Activated naive CD4-positive, alpha-beta T cell treated with Interleukin-2 at 50 U/mL for 16 hours (primary cell): ENCODE results near the gene SPACA7.
A peak's percentile ranks its signal among the peaks of the same experiment; 100 is the strongest.
"Not testable (repeated sequence)": the region's sequence is repeated elsewhere in the genome, so short reads cannot be mapped to it uniquely, and the experiment has no call there.

Experiments
- DNase-seq: peaks from one replicate; pipeline ENCODE4 v3.0.0-alpha.2; 2020

SPACA7 gene

DNA sequence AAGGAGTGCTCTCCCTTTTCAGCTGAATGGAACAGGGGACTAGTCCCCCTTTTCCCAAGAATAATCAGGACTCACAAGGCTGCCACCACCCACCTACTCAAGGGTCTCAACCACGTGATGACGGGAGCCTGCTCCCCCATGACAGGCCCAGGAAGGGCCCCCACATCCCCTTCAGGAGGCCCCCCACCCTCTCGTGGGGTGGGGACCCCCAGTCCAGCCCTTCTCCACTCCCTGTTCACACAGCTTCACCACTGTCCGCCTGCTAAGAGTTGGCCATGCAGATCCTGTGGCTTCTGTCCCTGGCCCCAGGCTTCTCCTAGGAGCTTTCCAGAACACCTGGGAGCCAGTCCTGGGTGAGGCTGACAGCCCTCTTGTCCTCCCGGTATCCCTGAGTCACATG lies 56.6 kb downstream of the SPACA7 start:
- not testable (repeated sequence) for DNase-seq

DNA sequence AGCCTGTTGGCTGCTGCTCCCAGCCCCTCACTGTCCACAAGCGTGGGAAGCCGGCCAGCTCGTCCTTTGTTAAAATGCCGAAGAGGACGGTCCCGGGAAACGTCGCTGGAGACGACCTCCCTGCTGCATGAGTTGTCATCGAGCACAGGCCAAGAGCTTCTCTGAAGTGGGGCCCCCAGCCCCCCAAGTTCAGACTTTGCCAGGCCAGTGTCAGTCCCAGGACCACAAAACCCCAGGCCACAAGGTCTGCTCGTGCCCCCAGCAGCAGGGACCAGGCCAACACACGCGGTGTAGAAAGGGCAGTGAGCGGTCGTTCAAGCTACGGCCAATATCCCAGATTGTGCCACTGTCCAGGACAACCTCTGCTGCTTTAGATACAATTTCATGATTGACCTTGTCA lies 57.4 kb downstream of the SPACA7 start:
- not testable (repeated sequence) for DNase-seq

DNA sequence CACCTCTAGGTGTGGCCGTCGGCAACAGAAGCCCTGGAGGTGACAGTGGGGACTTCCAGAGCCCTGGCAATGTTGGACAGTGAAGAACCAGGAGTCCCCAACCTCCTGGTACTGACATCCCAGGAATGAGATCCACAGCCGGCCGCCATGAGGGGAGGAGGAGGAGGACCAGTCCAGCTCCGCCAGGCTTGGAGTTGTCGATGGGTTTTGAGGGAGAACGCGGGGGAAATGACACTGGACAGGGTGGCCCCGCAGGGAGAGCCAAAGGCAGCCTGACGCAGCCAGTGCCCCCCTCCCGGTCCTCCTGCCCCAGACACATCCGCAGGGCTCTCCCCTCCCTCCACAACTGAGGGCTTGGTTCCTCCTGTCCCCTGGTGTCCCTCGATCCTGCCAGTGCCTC lies 57.9 kb downstream of the SPACA7 start:
- DNase-seq, result no peak

DNA sequence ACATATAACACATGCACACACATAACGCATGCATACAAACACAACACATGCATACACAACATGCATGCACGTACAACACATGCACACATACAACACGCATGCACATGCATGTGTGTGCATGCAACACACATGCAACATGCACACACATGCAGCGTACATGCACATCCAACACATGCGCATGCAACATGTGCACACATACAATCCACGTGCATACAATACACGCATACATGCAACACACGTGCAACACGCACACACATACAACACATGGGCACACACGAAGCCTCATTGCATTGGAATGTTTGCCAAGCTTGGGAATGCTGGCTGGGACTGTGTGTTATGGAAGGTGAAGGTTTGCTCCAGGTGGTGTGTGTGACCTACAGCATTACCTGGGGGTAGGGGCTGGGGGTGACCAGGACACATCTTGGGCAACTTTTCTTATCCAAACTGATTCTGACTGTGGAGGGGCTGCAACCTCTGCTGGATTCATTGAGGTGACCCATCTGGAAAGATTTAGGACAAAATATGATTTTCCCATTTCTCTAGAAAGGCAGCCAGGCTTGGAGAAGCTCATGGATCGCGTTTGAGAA lies 58.9 kb downstream of the SPACA7 start:
- DNase-seq, result no peak

GRCh38 chr13:112435973-112436372 lies 59.8 kb downstream of the SPACA7 start:
- DNase-seq, result no peak

DNA sequence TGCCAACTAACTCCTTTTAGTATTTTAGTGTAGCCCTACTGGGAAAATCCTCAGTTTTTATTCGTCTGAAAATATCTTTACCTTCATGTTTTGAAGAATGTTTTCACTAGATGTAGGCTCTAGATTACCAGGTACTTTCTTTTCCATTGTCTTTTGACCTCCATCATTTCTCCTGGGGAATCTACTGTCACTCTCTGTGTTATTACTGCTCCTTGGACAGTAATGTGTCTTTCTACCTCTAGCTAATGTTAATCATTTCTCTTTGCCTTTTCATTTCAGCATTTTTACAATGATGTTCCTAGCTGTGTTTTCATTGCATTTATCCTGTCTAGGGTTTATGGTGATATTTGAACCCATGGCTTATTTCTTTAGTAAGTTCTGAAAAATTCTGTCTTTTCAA lies 61.9 kb downstream of the SPACA7 start:
- no peak for DNase-seq

GRCh38 chr13:112438515-112438914 lies 62.4 kb downstream of the SPACA7 start:
- no peak for DNase-seq

- DNase-seq, result no peak
These were observed 65.1 kb downstream of the SPACA7 start for GRCh38 chr13:112441226-112441625.

- no peak for DNase-seq
These were observed 65.7 kb downstream of the SPACA7 start for GRCh38 chr13:112441779-112442310.

- no peak for DNase-seq
These were observed 66.4 kb downstream of the SPACA7 start for GRCh38 chr13:112442483-112443090.

GRCh38 chr13:112443191-112443994 lies 67.2 kb downstream of the SPACA7 start:
- no peak for DNase-seq

DNA sequence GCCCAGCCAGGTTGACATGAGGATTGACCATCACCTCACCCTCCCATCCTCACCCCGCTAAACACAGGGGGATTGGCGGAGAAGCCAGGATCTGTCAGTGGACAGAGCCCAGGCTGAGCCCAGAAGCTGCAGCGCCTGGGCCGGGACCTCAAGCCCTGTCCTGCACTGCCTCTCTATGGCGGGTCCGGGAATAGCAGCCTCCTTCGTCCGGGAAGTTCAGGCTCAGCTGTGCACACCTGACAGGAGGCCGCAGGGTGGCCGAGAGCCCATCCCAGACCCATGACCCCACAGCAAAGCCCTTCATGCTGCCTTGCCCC lies 67.8 kb downstream of the SPACA7 start:
- DNase-seq, result peak; percentile 25

GRCh38 chr13:112444416-112445399 lies 68.6 kb downstream of the SPACA7 start:
- DNase-seq, result no peak

- no peak for DNase-seq
These were observed 69.5 kb downstream of the SPACA7 start for GRCh38 chr13:112445411-112446271.

DNA sequence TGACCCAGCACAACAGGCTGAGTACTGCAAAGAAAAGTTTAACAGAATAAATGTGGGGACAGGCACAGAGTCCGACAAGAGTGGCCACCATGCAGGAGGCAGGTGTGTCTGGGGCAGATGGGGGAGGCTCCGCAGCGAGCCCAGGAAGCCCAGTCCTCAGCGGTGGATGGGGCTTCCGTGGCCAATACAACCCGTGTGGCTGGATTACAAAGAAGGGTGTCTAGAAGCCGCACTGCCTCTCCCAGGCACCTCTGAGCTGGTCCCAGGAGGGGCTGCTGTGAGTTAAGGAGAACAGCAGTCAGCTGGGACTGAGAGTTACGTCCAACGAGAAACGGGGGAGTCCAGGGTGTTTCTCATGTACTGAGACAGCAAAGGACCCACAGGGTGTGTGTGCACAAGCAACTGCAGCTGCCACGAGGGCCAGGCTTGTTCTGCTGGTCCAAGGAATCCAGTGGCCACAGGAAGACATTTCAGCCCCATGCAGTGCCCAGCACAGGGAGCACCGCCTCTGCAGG lies 70.2 kb downstream of the SPACA7 start:
- no peak for DNase-seq

DNA sequence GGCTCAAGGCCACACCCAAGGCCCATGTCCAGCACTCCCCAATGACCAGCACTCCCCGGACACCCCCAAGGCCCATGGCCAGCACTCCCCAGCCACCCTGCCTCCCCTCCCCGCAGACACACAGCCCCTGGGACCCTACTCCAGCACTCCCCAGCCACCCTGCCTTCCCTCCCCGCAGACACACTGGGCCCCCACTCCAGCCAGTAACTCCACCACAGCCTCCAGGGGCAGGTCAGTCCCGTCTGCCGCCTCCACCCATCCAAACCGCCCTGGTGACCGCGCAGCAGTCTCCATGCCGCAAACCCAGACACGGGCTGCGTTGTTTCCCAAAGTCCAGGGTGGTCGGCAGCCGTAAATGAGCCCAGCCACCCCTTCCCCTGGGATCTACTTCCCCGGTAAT lies 70.7 kb downstream of the SPACA7 start:
- no peak for DNase-seq

DNA sequence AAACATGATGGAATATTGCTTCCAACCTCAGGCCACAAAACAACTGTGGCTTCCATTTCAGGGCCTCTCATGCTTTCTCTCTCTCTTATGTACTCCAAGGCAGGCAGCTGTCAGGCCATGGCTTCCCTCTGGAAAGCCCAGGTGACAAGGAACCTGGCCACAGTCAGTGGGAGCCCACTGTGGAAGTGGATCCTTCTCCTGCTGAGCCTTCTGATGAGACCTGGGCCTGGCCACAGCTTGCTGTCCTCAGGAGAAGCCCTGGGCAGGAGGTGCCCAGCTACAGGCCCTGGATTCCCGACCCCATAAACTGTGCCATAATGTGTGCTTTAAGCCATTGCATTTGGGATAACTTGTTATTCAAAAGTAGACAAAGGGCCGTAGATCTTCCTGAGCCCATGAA lies 71.2 kb downstream of the SPACA7 start:
- DNase-seq, result no peak

GRCh38 chr13:112447761-112448603 lies 71.8 kb downstream of the SPACA7 start:
- no peak for DNase-seq

- DNase-seq, result no peak
These were observed 72.7 kb downstream of the SPACA7 start for GRCh38 chr13:112448621-112449544.

GRCh38 chr13:112449545-112449930 lies 73.4 kb downstream of the SPACA7 start:
- no peak for DNase-seq
